Stimulated activated naive CD8-positive, alpha-beta T cell treated with anti-CD3 and anti-CD28 coated beads, Interleukin-15, amount 100 ng/mL, for 72 hours (primary cell): Measurements from ENCODE around the gene ANKRD65.
"Not testable (repeated sequence)": the region's sequence is repeated elsewhere in the genome, so short reads cannot be mapped to it uniquely, and the experiment has no call there.

Experiments
- ATAC-seq: fragments of 150-1000 bp; cut with Tn5 transposase; 2 replicates; pipeline ENCODE4 v1.10.0; 2021; ENCODE audit warnings: mild to moderate bottlenecking, moderate library complexity
- DNase-seq, 2 donors: peaks; one replicate each; pipeline ENCODE4 v3.0.0; 2021 to 2022
- H3K27ac Mint-ChIP-seq, 2 donors: one replicate each; pipeline ENCODE4 v1.8.0; 2022; ENCODE audit warnings: mild to moderate bottlenecking in 2 of 2, mixed read lengths in 2 of 2, moderate library complexity in 2 of 2
- H3K27me3 Mint-ChIP-seq: one replicate; pipeline ENCODE4 v1.8.0; 2022; ENCODE audit warnings: mixed read lengths
- H3K4me1 Mint-ChIP-seq: one replicate; pipeline ENCODE4 v1.8.0; 2022; ENCODE audit warnings: mild to moderate bottlenecking, mixed read lengths
- H3K4me3 Mint-ChIP-seq, 2 donors: one replicate each; pipeline ENCODE4 v1.8.0; 2022; ENCODE audit warnings: mild to moderate bottlenecking in 2 of 2, mixed read lengths in 2 of 2, moderate library complexity in 1 of 2
- H3K9me3 Mint-ChIP-seq, 2 donors: one replicate each; pipeline ENCODE4 v1.8.0; 2022; ENCODE audit warnings: mixed read lengths in 2 of 2

Gene ANKRD65

DNA sequence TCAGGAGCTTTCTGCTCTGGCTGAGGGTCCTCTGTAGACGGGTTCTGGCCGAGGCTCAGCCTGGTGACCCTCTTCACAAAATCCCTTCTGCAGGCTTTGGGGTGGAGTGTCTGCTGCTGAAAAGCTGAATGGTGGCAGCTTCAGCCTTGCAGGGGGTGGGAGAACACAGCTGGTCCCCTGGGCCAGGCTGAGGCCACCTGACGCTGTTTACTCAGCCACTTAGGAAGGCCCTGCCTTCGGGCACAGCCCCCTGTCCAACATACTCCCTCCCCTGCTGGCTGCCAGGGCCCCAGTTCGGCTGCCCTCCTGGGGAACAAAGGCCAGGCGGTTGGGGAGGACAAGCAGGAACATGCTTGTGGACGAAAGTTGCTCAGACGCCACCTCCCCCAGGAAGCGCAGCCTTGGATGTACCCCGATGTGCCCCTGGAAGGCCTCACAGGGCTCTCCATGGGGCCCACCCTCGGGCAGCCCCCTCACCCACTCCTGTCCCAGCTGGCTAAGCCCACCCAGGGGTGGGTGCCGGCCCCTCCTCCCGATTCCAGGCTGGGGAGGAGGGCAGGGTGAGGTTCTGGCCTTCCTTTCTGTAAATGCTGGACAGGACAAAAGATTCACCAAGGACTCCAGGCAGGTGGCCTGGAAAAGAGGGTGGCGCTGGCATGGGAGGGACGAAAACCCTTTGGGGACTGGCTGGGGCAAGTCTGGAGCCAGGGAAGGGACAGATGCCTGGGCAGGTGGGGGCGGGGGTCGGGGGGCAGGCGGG is at the start of gene ANKRD65:
Gene ANKRD65, minus strand, starts transcription at position 130 of the 760 bp plus-strand sequence. CDS start 271 bp downstream, outside the sequence.
- Mint-ChIP-seq H3K4me1 (peaks cover 33% of the 10 kb centered on the region), H3K4me3 (peak within 1 kb of the TSS; percentile 62 to 71), H3K9me3 (no peaks in the 10 kb centered on the region), H3K27ac (no peak within 1 kb of the TSS), H3K27me3 (peaks cover 49% of the 10 kb centered on the region)
- DNase-seq (no peak), ATAC-seq (no peak)

DNA sequence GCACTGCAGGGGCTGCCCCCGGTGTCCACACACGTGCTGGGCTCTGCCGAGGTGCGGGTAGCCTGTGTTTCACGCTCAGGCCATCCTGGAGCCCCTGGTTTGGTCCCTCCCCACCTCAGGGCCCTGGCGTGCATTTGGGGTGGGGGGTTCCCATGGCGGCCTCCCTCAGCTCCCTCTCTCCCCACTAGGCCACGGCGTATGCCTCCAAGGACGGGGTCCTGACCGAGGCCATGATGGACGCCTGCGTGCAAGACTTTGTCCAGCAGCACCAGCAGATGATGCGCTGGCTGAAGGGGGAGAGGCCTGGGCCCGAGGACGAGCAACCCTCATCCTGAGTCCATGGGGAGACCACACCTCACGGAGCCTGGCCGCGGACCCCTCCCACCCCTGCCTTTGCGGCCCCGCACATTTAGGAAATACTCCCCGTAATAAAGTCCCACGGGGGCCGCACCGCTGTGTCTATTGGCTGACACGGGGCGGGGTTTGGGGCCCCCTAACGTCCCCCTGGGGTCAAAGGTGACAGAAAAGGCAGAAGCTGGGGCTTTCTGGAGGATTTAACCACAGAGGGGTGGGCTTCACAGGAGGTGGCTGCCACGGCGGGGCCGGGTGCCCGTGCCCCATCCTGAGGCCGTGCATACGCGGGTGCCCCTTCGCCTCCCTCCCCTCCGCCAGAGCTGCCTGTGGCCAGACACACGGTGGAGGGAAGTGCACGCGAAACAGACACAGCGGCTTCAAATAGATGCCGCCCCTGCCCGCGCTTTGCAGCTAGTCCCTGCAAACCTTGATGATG is 47.3 kb upstream of the ANKRD65 start:
- ATAC-seq, H3K9me3 Mint-ChIP-seq, H3K4me3 Mint-ChIP-seq, DNase-seq, H3K27me3 Mint-ChIP-seq, H3K27ac Mint-ChIP-seq: not testable (repeated sequence)
- H3K4me1 Mint-ChIP-seq, result peaks cover 26% of the 10 kb centered on the region

DNA sequence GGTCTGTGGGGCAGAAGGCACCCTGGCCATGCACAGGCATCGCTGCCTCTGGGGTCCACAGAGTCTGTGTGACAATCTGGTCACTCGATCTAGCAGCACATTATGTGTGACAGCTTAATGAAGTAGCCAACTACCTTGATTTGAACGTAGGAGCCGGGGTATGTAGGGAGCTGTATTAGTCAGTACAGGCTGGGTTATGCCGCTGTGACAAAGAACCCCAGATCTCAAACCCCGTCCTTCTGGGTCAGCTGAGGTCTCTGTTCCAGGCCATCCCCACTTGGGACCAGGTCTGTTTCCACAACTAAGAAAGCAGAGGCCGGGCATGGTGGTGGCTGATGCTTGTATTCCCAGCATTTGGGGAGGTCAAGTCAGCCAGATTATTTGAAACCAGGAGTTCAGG is 42.2 kb upstream of the ANKRD65 start:
- ATAC-seq (no peak), DNase-seq (no peak)
- Mint-ChIP-seq H3K9me3 (no peaks in the 10 kb centered on the region), H3K4me1 (peaks cover 5% of the 10 kb centered on the region), H3K4me3 (peak overlapping the region in 1 of 2 donors; percentile 68), H3K27me3 (peaks cover 18% of the 10 kb centered on the region), H3K27ac (no peak overlapping the region)

DNA sequence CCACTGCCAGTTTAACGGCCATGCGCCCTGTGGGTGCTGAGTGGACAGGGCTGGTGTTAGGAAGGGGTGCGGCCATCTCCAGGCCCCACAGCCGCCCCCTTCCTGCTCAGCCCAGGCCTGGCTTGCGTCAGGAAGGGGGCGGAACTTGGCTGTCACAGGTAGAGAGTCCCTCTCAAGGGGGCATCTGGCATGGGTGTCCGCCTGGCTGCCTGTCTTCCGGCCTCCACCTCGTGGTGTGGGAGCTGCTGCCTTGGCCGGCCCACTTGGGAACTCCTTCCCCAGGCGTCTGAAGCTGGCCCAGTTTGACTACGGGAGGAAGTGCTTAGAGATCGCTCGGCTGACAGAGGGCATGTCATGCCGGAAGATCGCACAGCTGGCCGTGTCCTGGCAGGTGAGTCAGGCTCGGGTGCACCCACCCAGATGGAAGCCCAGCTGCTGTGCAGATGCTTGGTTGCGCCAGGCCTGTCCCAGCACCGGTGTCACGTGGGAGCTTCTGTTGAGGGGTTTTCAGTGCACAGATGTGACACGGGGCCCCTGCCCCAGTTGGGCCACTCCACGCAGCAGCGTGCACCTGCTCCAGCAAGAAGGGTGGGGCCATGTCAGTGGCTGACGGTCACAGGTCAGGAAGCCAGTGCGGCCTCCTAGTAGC is 41.4 kb upstream of the ANKRD65 start:
- H3K9me3 Mint-ChIP-seq, result no peaks in the 10 kb centered on the region
- DNase-seq (peak in 1 of 2 donors; percentile 25), ATAC-seq (peak; percentile 69)
- H3K4me3 Mint-ChIP-seq, result peak overlapping the region; percentile 37 to 68
- peaks cover 5% of the 10 kb centered on the region for H3K4me1 Mint-ChIP-seq
- H3K27me3 Mint-ChIP-seq, result peaks cover 18% of the 10 kb centered on the region
- peak overlapping the region; percentile 40 to 76 for H3K27ac Mint-ChIP-seq

DNA sequence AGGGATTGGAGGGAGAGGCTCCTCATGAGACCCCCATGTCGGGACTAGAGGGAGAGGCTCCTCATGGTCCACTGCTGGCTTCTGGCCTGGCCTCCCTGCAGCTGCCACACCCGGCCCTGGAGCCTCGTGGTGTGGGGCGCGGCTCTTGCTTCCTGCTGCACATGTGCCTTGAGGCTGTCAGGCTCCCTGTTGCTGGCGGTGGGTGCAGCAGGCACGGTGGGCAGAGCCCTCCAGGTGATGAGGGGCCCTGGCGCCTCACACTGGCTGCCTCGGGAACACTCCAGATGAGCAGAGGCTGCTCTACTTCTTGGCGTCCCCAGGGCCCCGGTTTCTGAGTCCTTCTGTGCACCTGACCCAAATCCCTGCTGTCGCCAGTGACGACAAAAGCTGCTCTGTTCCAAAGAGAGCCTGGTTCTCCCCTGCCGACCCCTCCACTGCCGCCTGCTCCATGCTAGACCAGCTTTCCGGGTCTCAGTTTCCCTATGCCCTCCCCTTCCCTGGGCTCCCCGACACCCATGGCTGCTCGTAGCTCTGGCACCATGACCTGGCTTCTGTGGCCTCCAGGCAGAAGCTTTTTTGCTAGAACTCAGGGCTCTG is 40.7 kb upstream of the ANKRD65 start:
- Mint-ChIP-seq H3K27me3 (peaks cover 18% of the 10 kb centered on the region), H3K9me3 (no peaks in the 10 kb centered on the region), H3K4me1 (peaks cover 5% of the 10 kb centered on the region), H3K27ac (no peak overlapping the region), H3K4me3 (peak overlapping the region; percentile 37 to 68)
- DNase-seq (no peak), ATAC-seq (no peak)

DNA sequence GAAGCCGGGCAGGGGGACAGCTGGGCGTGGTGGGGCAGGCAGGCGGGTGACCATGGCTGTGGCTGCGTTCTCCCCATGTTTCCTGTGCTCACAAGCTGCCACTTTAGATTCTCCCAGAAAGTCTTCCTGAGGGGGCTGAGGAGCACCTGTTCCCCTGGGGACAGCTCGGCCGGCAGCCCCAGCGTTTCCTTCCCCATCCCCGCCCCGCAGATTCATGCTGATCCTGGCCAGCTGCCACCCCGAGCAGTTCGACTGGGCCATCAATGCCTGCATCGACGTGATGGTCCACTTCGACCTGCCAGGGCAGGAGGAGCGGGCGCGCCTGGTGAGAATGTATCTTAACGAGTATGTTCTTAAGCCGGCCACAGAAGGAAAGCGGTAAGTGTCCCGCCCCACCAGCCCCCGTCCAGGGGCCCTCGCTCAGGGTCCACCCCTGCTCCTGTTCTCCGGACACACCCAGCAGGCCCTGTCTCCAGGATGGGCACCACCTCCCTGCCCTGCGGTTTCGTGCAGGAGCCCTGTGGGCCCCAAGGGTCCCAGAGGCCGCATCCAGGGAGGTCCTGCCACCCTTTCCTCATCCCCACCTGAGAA is 39.6 kb upstream of the ANKRD65 start:
- H3K27ac Mint-ChIP-seq, result no peak overlapping the region
- H3K27me3 Mint-ChIP-seq, result peaks cover 18% of the 10 kb centered on the region
- no peak for ATAC-seq

DNA sequence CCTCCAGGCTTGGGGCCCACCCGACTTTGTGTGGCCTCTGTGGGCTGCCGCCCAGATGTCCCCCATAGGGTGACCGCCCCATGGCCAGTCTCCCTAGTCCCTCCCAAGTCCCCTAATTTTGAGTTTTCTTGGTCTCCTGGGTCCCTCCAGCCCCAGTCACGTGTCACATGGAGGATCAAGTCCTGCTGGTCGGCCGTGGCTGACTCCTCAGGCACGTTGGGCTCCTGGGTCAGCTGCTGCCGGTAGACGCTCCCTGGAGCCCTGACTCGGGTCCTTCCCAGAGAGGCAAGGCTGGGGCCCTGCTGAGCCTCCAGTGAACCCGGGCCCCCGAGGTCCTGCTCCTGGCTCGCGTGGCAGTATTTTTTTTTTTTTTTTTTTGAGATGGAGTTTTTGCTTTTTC is 38.6 kb upstream of the ANKRD65 start:
- not testable (repeated sequence) for DNase-seq, H3K9me3 Mint-ChIP-seq, ATAC-seq, H3K4me3 Mint-ChIP-seq, H3K4me1 Mint-ChIP-seq, H3K27ac Mint-ChIP-seq
- H3K27me3 Mint-ChIP-seq, result peaks cover 18% of the 10 kb centered on the region

More for the DNA sequence above, 39.6 kb upstream of the ANKRD65 start:
- no peak overlapping the region for H3K4me3 Mint-ChIP-seq
- DNase-seq, result no peak
- no peaks in the 10 kb centered on the region for H3K9me3 Mint-ChIP-seq
- peaks cover 5% of the 10 kb centered on the region for H3K4me1 Mint-ChIP-seq

DNA sequence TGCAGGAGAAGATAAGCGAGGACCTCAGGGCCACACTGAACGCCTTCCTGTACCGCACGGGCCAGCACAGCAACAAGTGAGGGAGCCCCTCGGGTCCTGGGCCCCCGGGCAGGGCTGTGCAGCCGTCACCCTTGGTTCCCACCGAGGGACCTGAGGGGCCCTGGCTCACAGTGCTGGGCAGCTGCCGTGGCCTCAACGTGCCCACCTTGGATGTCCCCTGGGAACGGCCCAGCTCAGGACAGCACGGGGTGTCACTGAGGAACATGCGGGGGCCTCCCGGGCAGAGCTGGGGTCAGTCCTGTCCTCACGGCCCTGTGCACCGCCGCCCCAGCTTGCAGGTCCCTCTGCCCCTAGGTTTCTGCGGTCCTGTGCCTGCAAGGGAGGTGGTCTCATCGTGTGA is 38.1 kb upstream of the ANKRD65 start:
- H3K27ac Mint-ChIP-seq, H3K9me3 Mint-ChIP-seq, H3K4me3 Mint-ChIP-seq, DNase-seq, H3K4me1 Mint-ChIP-seq, ATAC-seq: not testable (repeated sequence)
- H3K27me3 Mint-ChIP-seq, result peaks cover 18% of the 10 kb centered on the region

DNA sequence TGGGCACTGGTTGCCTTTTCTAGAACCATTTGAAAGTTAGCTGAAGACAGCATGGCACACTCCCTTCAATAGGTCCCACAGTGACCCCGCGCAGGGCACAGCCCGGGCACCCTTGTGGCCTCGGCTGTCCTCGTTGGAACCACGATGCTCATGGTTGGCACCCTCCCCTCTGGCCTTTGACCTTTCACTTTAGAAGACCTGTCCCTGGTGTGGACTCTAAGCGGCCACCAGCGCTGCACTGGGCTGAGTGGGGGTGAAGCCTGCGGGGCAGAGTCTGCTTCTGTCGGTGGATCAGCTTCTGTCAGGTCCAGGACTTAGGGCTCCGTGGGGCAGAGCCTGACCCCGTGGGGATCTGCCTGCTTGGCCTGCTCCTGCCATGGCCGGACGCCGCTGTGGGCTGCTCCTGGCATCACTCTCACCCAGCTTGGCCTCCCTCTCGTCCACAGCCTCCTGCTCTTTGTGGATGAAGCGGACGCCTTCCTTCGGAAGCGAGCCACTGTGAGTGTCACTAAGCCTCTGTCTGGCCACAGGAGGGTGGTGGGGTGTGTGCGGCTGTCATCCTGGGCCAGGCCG is 35.7 kb upstream of the ANKRD65 start:
- H3K4me3 Mint-ChIP-seq, DNase-seq, H3K27ac Mint-ChIP-seq, ATAC-seq, H3K4me1 Mint-ChIP-seq, H3K9me3 Mint-ChIP-seq: not testable (repeated sequence)
- peaks cover 11% of the 10 kb centered on the region for H3K27me3 Mint-ChIP-seq

DNA sequence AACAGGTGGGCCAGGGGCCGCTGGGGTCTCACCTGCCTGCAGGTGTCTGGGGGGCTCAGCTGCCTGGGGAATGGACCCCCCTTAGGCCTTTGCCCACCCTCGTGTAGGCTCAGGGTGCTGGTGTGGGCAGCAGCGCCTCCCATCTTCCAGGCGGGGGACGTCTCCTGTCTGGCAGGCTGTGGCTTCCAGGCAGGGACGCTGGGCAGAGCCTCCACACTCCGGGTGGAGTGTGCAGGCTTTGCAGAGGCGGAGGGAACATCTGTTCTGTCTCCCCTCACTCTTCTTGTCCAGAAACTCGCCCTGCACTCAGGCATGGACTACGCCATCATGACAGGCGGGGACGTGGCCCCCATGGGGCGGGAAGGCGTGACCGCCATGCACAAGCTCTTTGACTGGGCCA is 34.9 kb upstream of the ANKRD65 start:
- H3K9me3 Mint-ChIP-seq, H3K4me1 Mint-ChIP-seq, H3K27me3 Mint-ChIP-seq, ATAC-seq, H3K4me3 Mint-ChIP-seq, DNase-seq, H3K27ac Mint-ChIP-seq: not testable (repeated sequence)

DNA sequence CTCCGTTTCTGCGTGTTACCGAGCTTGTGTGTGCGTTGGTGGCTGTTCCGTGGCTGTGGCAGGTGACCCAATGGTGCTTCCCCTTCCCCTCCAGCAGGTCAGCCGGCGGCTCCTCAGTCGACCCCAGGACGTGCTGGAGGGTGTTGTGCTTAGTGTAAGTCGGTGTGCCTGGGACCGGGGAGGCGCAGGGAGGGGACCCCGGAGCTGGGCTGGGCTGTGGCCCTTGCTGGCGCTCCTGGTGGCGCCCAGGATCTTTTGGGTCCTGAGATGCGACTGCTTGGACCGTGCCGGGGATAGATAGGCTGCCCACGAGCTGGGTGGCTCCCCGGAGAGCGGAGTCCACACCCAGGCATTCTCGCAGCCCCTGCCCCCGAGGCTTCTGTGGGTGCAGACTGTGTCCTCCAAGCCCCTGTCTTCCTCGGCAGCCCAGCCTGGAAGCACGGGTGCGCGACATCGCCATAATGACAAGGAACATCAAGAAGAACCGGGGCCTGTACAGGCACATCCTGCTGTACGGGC is 34.3 kb upstream of the ANKRD65 start:
- ATAC-seq (no peak), DNase-seq (no peak)
- Mint-ChIP-seq H3K9me3 (no peaks in the 10 kb centered on the region), H3K27me3 (peaks cover under 1% of the 10 kb centered on the region), H3K4me3 (no peak overlapping the region), H3K4me1 (no peaks in the 10 kb centered on the region), H3K27ac (no peak overlapping the region)

DNA sequence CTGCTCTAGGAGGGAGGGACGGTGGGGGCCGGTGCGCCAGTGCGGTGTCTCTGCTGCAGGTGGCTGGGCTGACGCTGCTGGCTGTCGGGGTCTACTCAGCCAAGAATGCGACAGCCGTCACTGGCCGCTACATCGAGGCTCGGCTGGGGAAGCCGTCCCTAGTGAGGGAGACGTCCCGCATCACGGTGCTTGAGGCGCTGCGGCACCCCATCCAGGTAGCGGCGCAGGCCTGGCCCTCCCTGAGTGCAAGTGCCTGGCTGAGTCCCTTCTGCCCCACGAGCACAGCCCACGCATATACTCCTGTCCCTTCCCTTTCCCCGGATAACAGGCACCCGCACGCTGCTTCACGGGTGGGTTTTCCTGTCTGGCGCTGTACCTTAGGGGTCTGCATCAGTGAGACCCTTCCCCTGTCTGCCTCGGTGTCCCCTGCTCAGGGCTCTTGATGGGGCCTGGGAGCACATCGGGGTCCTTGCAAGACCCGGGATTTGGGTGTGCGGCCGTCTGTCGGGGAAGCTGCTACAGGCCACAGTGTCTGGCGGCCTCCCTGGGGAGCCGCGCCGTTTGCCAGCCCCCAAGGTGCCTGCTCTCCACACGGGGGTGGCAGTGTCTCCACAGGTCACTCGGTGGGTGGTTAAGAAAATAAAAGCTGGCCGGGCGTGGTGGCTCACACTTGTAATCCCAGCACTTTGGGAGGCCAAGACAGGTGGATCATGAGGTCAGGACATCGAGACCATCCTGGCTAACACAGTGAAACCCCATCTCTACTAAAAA is 33.4 kb upstream of the ANKRD65 start:
- H3K4me3 Mint-ChIP-seq, DNase-seq, H3K27me3 Mint-ChIP-seq, H3K4me1 Mint-ChIP-seq, ATAC-seq, H3K9me3 Mint-ChIP-seq: not testable (repeated sequence)
- peak overlapping the region in 1 of 2 donors; percentile 42 for H3K27ac Mint-ChIP-seq

DNA sequence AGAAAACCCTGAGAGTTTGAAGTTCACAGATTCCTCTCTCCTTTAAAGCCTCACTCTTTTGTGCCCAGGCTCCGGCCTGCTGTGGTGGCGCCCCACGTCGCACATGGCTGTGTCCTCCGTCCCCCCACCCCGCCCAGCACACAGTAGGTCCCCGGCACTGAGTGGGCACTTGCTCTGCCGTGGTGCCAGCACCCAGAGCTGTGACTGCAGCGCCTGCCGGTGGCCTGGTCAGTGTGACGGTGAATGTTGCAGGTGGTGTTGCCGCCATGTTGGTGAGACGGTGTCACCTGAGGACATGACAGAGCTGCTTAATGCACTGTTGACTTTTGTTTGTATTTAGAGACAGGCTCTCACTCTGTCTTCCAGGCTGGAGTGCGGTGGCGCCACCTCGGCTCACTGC is 31.8 kb upstream of the ANKRD65 start:
- H3K4me1 Mint-ChIP-seq, result no peaks in the 10 kb centered on the region

DNA sequence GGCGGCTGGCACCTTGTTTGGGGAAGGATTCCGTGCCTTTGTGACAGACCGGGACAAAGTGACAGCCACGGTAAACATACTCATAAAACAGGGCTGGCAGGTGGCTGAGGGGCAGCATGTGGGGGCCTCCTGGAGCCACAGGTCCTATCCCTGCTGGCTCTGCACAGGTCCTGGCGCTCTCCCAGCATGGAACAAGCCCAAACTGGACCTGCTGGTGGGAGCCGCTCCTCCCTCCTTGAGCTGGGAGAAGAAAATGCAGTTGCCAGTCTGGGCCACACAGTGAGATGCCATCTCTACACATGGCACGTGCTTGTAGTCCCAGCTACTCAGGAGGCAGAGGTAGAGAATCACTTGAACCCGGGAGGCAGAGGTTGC is 31.3 kb upstream of the ANKRD65 start:
- not testable (repeated sequence) for H3K27me3 Mint-ChIP-seq, DNase-seq, H3K9me3 Mint-ChIP-seq, ATAC-seq, H3K4me3 Mint-ChIP-seq, H3K27ac Mint-ChIP-seq, H3K4me1 Mint-ChIP-seq

More for the DNA sequence above, 31.8 kb upstream of the ANKRD65 start:
- no peak overlapping the region for H3K27ac Mint-ChIP-seq
- ATAC-seq (no peak), DNase-seq (no peak)
- H3K27me3 Mint-ChIP-seq, result no peaks in the 10 kb centered on the region
- no peaks in the 10 kb centered on the region for H3K9me3 Mint-ChIP-seq
- H3K4me3 Mint-ChIP-seq, result no peak overlapping the region
